ENCODE results near the gene SPOP.
A peak's percentile ranks its signal among the peaks of the same experiment; 100 is the strongest.

Gene SPOP

DNA sequence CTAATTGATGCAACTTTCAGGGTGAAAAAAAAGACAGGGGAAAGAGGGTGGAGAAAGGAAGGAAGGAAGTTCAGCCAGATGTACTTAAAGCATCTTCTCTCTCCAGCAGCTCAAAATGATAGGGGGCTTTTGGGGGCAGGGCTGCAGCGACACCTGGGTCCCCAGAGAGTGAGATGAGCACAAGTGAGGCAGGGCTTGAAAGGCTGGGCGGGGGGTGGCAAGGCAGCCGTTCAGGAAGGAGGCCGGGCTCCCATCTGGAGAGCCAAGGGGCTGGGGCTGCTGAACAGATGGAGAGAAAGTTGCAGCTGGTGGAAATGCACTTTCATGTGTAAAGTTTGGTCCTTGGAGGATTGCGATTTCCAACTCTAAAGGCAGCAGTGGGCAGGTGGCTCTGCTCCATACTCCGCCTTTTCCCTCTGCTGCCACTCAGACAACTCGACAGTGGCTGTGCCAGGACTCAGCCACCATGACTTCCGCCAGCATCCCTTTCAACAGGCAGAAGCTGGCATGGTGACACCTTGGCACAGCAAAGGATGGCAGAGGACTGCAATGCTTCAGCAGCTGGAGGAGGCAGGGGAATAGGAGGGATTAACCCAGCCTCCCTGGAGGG, 22.2 kb upstream of the SPOP start:
- DNase-seq: no peak

DNA sequence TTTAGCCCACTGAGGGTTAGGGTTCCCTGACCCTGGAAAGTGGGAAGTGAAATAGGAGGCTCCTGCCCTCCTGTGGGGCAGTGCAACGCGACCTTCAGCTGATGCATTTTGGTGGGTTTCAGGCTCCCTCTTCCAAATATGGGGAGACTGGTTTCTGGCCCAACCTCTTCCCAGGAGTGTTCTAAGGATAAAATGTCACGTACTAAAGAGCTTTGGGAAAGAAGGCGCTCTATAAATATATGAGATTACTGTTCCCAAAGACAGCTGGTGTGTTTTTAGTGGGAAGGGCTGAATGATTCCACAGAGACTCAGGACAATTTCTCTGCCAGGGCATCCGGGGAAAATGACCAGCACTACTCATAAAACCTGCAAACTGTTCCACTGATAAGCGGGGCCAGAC, 20.1 kb upstream of the SPOP start:
- no peak for DNase-seq
- peaks cover 37% of the 10 kb centered on the region for H3K36me3 ChIP-seq

More for the DNA sequence above, 22.2 kb upstream of the SPOP start:
- TF ChIP-seq CTCF (IDR thresholded peaks at IDR 0.05; ENCODE audit: low read depth, low read length): no peak
- no peak overlapping the region for H3K27ac ChIP-seq
- H3K4me3 ChIP-seq (ENCODE audit: low read depth, low read length): no peak overlapping the region
- no peaks in the 10 kb centered on the region for H3K27me3 ChIP-seq (ENCODE audit: insufficient read depth, low read depth, severe bottlenecking)
- peaks cover 57% of the 10 kb centered on the region for H3K36me3 ChIP-seq
- H3K9me3 ChIP-seq (ENCODE audit: severe bottlenecking): no peaks in the 10 kb centered on the region

DNA sequence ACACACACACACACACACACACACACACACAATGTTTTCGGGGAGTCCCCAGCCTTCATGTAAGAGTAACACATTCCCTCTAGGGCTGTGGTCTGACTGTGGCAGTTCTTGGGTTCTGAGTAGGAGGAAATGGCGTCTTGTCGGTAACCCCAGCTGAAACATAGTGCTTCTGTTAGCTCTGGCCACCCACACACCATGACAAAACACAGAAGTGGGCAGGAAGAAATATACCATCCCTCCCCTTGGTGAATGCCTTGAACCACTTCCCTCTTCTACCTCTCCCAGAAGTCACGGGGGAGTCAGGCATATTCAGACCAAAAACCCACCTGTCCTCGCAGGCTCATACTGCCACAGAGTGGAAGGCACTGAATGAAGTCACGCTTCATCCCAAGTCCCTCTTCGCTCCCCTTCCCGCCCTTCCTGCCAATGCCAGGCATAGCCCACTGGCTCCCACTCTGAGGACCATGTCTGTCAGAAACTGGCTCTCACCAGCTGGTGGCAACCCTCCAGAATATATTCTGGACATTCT, 18.4 kb upstream of the SPOP start:
- Histone ChIP-seq H3K27ac (no peak overlapping the region), H3K36me3 (peaks cover 20% of the 10 kb centered on the region), H3K9me3 (ENCODE audit: severe bottlenecking) (no peaks in the 10 kb centered on the region), H3K4me3 (ENCODE audit: low read depth, low read length) (no peak overlapping the region), H3K27me3 (ENCODE audit: insufficient read depth, low read depth, severe bottlenecking) (no peaks in the 10 kb centered on the region)
- DNase-seq: no peak
- TF ChIP-seq CTCF (IDR thresholded peaks at IDR 0.05; ENCODE audit: low read depth, low read length): no peak

More for the DNA sequence above, 20.1 kb upstream of the SPOP start:
- Histone ChIP-seq H3K27me3 (ENCODE audit: insufficient read depth, low read depth, severe bottlenecking) (no peaks in the 10 kb centered on the region), H3K9me3 (ENCODE audit: severe bottlenecking) (no peaks in the 10 kb centered on the region), H3K4me3 (ENCODE audit: low read depth, low read length) (no peak overlapping the region), H3K27ac (no peak overlapping the region)
- no peak for TF ChIP-seq CTCF (IDR thresholded peaks at IDR 0.05; ENCODE audit: low read depth, low read length)

DNA sequence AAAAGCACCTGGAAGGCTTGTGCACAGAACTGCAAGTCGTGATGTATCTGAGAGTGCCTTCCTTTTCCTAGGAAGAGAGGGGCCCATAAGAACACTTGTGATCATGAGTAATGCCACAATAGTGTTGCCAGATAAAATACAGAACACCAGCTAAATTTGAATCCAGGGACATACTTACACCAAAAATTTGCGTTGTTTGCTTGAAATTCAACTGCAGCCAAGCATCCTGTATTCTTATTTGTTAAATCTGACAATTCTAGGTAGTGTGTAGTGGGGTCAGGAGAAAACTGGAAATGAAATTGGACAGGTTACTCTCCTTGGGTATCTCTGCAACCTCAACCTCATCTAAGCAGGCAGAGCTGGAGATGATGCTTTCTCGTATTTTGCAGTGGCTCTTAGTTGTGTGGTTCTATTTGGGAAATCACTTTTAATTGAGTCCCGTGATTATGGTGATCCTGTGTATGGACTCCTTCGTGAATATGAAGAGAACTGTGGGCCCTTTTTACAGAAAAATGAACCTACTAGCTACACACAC, 17.9 kb upstream of the SPOP start:
- H3K4me3 ChIP-seq (ENCODE audit: low read depth, low read length): no peak overlapping the region
- no peaks in the 10 kb centered on the region for H3K9me3 ChIP-seq (ENCODE audit: severe bottlenecking)
- no peak for TF ChIP-seq CTCF (IDR thresholded peaks at IDR 0.05; ENCODE audit: low read depth, low read length)
- peaks cover 14% of the 10 kb centered on the region for H3K36me3 ChIP-seq
- H3K27me3 ChIP-seq (ENCODE audit: insufficient read depth, low read depth, severe bottlenecking): no peaks in the 10 kb centered on the region
- H3K27ac ChIP-seq: no peak overlapping the region
- no peak for DNase-seq

DNA sequence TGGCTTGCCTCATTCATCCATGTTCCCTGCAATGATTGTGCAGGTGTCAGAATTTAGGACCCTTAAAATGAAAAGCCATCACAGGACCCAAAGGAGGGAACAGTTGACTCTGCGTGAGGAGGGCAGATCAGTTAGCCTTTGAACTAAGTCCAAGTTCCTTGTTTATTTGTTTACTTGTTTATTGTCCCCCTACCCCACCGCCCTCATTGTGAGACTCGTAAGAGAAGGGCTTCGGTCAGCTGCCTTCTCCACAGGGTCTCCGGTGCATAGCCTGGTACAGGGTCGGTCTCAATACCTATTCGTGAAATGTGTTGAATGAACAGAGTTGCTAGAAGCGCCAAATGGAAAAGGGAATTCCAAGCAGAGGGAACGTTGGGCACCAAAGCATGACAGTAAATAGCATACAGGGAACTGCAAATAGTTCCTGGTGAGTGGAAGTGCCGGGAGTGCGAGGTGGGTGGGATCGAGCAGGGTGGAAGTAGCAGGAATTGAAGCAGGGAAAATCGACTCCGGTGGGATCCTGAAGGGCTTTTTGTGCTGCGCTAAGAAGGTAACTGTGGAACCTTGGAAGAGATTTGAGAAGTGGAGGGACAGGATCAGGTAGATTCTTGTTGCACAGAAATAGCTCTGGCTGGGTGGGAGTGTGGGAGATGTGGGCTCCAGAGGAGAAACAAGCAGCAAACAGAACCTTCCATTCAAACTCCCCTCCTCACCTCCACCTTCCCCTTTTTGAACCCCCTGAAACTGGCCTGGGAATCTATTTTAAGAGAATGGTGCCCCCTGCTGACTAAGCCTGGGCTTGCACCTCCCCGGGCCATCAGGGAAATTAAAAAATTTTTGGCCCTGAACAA, 17.2 kb upstream of the SPOP start:
- no peak overlapping the region for H3K4me3 ChIP-seq (ENCODE audit: low read depth, low read length)
- H3K36me3 ChIP-seq: peaks cover 7% of the 10 kb centered on the region
- TF ChIP-seq CTCF (IDR thresholded peaks at IDR 0.05; ENCODE audit: low read depth, low read length): peak; percentile 68
- H3K27ac ChIP-seq: no peak overlapping the region
- no peaks in the 10 kb centered on the region for H3K9me3 ChIP-seq (ENCODE audit: severe bottlenecking)
- H3K27me3 ChIP-seq (ENCODE audit: insufficient read depth, low read depth, severe bottlenecking): no peaks in the 10 kb centered on the region
- DNase-seq: peak; percentile 68
